HG03175 (cell line): ENCODE data around the gene PPP2R3C.
"Not testable (repeated sequence)": the region's sequence is repeated elsewhere in the genome, so short reads cannot be mapped to it uniquely, and the experiment has no call there.

ENCODE experiments used
- ATAC-seq: cut with Tn5 transposase; IDR thresholded peaks from one replicate; pipeline ENCODE4 v1.9.1; 2021; ENCODE audit warnings: mild to moderate bottlenecking, moderate library complexity; ENCODE audit not compliant: unreplicated experiment

PPP2R3C gene

GRCh38 chr14:35121887-35122695 lies at the start of gene PPP2R3C, which contains the start of gene PRORP:
Gene PPP2R3C, minus strand, starts transcription at chr14:35121990. Its CDS starts 31 bp downstream, at chr14:35121959.
Gene PRORP, plus strand, starts transcription at chr14:35122552. Its CDS starts 694 bp downstream, at chr14:35123246.
- ATAC-seq, result peak; percentile 87

- ATAC-seq, result no peak
Observed at GRCh38 chr14:35167496-35167895, 45.7 kb upstream of the PPP2R3C start.

- ATAC-seq, result no peak
Observed at GRCh38 chr14:35164849-35165248, 43.1 kb upstream of the PPP2R3C start.

- ATAC-seq, result no peak
Observed at GRCh38 chr14:35163384-35163783, 41.6 kb upstream of the PPP2R3C start.

- no peak for ATAC-seq
Observed at GRCh38 chr14:35161231-35161630, 39.4 kb upstream of the PPP2R3C start.

- ATAC-seq, result no peak
Observed at GRCh38 chr14:35159742-35160409, 38.1 kb upstream of the PPP2R3C start.

GRCh38 chr14:35158951-35159653 lies 37.3 kb upstream of the PPP2R3C start:
- ATAC-seq, result no peak

- ATAC-seq, result no peak
Observed at GRCh38 chr14:35158491-35158890, 36.7 kb upstream of the PPP2R3C start.

- no peak for ATAC-seq
Observed at GRCh38 chr14:35155962-35156361, 34.2 kb upstream of the PPP2R3C start.

- ATAC-seq, result no peak
Observed at GRCh38 chr14:35154016-35154415, 32.2 kb upstream of the PPP2R3C start.

GRCh38 chr14:35152531-35152930 lies 30.7 kb upstream of the PPP2R3C start:
- not testable (repeated sequence) for ATAC-seq

GRCh38 chr14:35149239-35149638 lies 27.4 kb upstream of the PPP2R3C start:
- no peak for ATAC-seq

GRCh38 chr14:35147711-35148110 lies 25.9 kb upstream of the PPP2R3C start:
- no peak for ATAC-seq

- no peak for ATAC-seq
Observed at GRCh38 chr14:35147186-35147585, 25.4 kb upstream of the PPP2R3C start.

GRCh38 chr14:35146711-35147149 lies 24.9 kb upstream of the PPP2R3C start:
- no peak for ATAC-seq

- no peak for ATAC-seq
Observed at GRCh38 chr14:35144029-35144428, 22.2 kb upstream of the PPP2R3C start.

- no peak for ATAC-seq
Observed at GRCh38 chr14:35140718-35141581, 19.2 kb upstream of the PPP2R3C start.

- ATAC-seq, result no peak
Observed at GRCh38 chr14:35138585-35138984, 16.8 kb upstream of the PPP2R3C start.

- no peak for ATAC-seq
Observed at GRCh38 chr14:35134329-35135123, 12.7 kb upstream of the PPP2R3C start.
